Lower leg skin (tissue), 3 donors: ENCODE data around the gene RTL1.

Experiments used
- POLR2A ChIP-seq, 2 donors: fragments of 450-650 bp; IDR thresholded peaks; one replicate each; pipeline ENCODE4 v1.6.1; 2016 to 2017; ENCODE audit warnings: antibody characterized with exemption in 2 of 2, mild to moderate bottlenecking in 1 of 2, moderate library complexity in 1 of 2
- TF ChIP-seq, protein P1 (sequence below), 3 donors: fragments of 450-650 bp; IDR thresholded peaks; one replicate each; pipeline ENCODE4 v1.5.1; 2016; ENCODE audit warnings: antibody characterized with exemption in 3 of 3, mild to moderate bottlenecking in 3 of 3, moderate library complexity in 2 of 3

DNA sequence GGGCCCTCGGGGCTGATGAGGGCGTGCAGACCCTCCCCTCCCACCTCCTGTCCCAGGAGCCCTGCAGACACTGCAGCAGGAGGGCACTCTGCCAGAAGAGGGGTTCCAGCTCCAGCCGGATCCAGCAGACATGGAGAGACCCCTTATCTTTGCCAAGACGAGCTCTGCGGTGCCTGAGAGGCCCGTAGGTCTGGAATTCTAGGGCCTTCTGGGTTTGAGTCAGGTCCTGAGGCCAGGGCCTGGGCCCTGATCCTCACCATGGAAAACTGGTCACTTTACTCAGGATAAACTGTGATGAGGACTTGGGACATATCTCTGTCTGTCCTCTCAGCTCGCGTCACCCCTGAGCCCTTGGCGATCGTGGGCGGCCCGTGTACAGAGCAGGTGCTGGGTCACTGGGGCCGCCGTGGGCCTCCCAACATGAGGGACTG is 63.8 kb downstream of the RTL1 start:
- TF ChIP-seq, protein P1, sequence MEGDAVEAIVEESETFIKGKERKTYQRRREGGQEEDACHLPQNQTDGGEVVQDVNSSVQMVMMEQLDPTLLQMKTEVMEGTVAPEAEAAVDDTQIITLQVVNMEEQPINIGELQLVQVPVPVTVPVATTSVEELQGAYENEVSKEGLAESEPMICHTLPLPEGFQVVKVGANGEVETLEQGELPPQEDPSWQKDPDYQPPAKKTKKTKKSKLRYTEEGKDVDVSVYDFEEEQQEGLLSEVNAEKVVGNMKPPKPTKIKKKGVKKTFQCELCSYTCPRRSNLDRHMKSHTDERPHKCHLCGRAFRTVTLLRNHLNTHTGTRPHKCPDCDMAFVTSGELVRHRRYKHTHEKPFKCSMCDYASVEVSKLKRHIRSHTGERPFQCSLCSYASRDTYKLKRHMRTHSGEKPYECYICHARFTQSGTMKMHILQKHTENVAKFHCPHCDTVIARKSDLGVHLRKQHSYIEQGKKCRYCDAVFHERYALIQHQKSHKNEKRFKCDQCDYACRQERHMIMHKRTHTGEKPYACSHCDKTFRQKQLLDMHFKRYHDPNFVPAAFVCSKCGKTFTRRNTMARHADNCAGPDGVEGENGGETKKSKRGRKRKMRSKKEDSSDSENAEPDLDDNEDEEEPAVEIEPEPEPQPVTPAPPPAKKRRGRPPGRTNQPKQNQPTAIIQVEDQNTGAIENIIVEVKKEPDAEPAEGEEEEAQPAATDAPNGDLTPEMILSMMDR (IDR thresholded peaks at IDR 0.05): no peak
- TF ChIP-seq POLR2A (IDR thresholded peaks at IDR 0.05): no peak
